PC-3 (cell line): ENCODE results near the gene KRT23. TPM values are rescaled to one million over a fixed set of nuclear protein-coding genes. Genes with fewer than 3 reads are reported as not detected.

Experiments
- ATAC-seq: fragments of 200-7000 bp; cut with Tn5 transposase; 2 replicates; pipeline ENCODE4 v1.9.1; 2020; ENCODE audit warnings: mild to moderate bottlenecking, moderate library complexity
- BruUV-seq: library from RNA; stranded (reverse); fragments of 400-500 nt; replicated peaks from 2 replicates; lab custom pipeline; 2021; lab: Mats Ljungman, UMichigan
- CTCF ChIA-PET: fragments of 300-600 bp; sonication (Branson Sonifier 250); formaldehyde crosslinking; loops from one replicate; lab custom pipeline; 2022; ENCODE audit warnings: antibody characterized with exemption; lab: Charles Lee
- POLR2A ChIA-PET: fragments of 300-600 bp; sonication (Branson Sonifier 250); formaldehyde crosslinking; loops from one replicate; lab custom pipeline; 2022; ENCODE audit warnings: antibody characterized with exemption; ENCODE audit not compliant: unreplicated experiment; lab: Charles Lee
- DNase-seq: peaks from one replicate; pipeline ENCODE4 v3.0.0-alpha.2; 2015
- H2AFZ ChIP-seq: fragments of 300-600 bp; sonication (generic); 2 replicates; pipeline ENCODE4 v1.6.0; 2016; ENCODE audit warnings: antibody characterized with exemption, low read length
- H3F3A ChIP-seq: fragments of 300-600 bp; sonication (generic); one replicate; pipeline ENCODE4 v1.6.0; 2017; ENCODE audit warnings: antibody characterized with exemption, low read length, control low read depth, mild to moderate bottlenecking; ENCODE audit not compliant: unreplicated experiment
- H3K27ac ChIP-seq: fragments of 300-600 bp; sonication (generic); 2 replicates; pipeline ENCODE4 v1.5.1; 2016; ENCODE audit warnings: mild to moderate bottlenecking, low read length
- H3K27me3 ChIP-seq: fragments of 300-600 bp; sonication (generic); 2 replicates; pipeline ENCODE4 v1.6.1; 2016; ENCODE audit warnings: low read length, mixed read lengths
- H3K36me3 ChIP-seq: fragments of 300-600 bp; sonication (generic); 2 replicates; pipeline ENCODE4 v1.6.1; 2016; ENCODE audit warnings: low read depth, mixed run types, low read length, mixed read lengths
- H3K4me1 ChIP-seq: fragments of 300-600 bp; sonication (generic); 2 replicates; pipeline ENCODE4 v1.5.1; 2016; ENCODE audit warnings: low read length; ENCODE audit not compliant: insufficient read depth
- H3K4me2 ChIP-seq: fragments of 300-600 bp; sonication (generic); 2 replicates; pipeline ENCODE4 v1.6.0; 2016; ENCODE audit warnings: low read length
- H3K4me3 ChIP-seq: fragments of 300-600 bp; sonication (generic); 2 replicates; pipeline ENCODE4 v1.5.1; 2016; ENCODE audit warnings: mild to moderate bottlenecking, low read length, mixed read lengths
- H3K79me2 ChIP-seq: fragments of 300-600 bp; sonication (generic); 2 replicates; pipeline ENCODE4 v1.6.1; 2017; ENCODE audit warnings: low read length, mixed read lengths
- H3K9ac ChIP-seq: fragments of 300-600 bp; sonication (generic); 2 replicates; pipeline ENCODE4 v1.6.0; 2016; ENCODE audit warnings: mild to moderate bottlenecking, low read length
- H3K9me2 ChIP-seq: fragments of 300-600 bp; sonication (generic); replicated peaks from 2 replicates; pipeline ENCODE4 v1.6.1; 2016; ENCODE audit warnings: mixed run types, low read length, mixed read lengths
- H3K9me3 ChIP-seq: fragments of 300-600 bp; sonication (generic); 2 replicates; pipeline ENCODE4 v1.6.1; 2016; ENCODE audit warnings: low read length, mixed read lengths
- H4K20me1 ChIP-seq: fragments of 300-600 bp; sonication (generic); 2 replicates; pipeline ENCODE4 v1.6.1; 2016; ENCODE audit warnings: low read length, mixed read lengths
- EZH2 ChIP-seq: fragments of 300-600 bp; sonication (generic); IDR thresholded peaks from one replicate; pipeline ENCODE4 v1.6.1; 2017; ENCODE audit warnings: antibody characterized with exemption, mild to moderate bottlenecking, low read length; ENCODE audit not compliant: unreplicated experiment
- EZH2phosphoT487 ChIP-seq: fragments of 300-600 bp; sonication (generic); IDR thresholded peaks from 2 replicates; pipeline ENCODE4 v1.6.1; 2018; ENCODE audit warnings: mild to moderate bottlenecking, antibody characterized with exemption, low read length, borderline replicate concordance
- intact Hi-C: fragments of 100-400 bp; cut with micrococcal nuclease; formaldehyde crosslinking; loops from 2 replicates; pipeline ENCODE4 v1.9.0; 2023
- total RNA-seq: library from RNA; depleted of rRNA; stranded (reverse); fragments of >200 nt; gene quantifications from 2 replicates; pipeline ENCODE4 v1.2.3, GENCODE V29; 2014
- TF ChIP-seq, protein P1 (sequence below): fragments of 300-600 bp; sonication (generic); conservative IDR thresholded peaks from 2 replicates; pipeline ENCODE4 v1.5.1; 2017; ENCODE audit warnings: antibody characterized with exemption, low read depth, mild to moderate bottlenecking, low read length

The KRT23 gene
- total RNA-seq, 1 experiment from 2014 or later, result not detected

DNA sequence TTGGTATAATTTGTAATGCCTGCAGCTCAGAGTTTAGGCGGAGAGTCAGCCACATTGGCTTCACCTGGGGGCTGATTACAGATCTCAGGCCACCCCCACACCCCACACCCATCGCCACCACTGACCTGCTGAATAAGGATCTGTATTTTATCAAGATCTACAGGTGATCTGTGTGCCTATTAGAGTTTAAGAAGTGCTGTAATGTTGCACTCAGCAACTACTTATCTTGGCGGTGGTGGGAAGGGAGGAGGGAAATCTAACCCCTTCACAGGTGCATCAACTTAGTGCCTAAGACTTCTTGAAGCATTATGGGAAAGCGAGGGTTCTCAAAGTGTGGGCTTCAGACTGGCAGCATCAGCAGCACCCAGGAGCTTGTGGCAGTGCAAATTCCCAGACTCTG, 34.9 kb downstream of the KRT23 start:
- ChIA-PET POLR2A (interaction anchor here (0.6 to 1.1 kb wide), 7 partner anchors 13 to 1064 kb away, joined by 3 to 20 read pairs (median 3); partner anchors contain the start of gene KRTAP4-5), CTCF (interaction anchor here (0.8 kb wide), 1 partner anchor 45 kb away, joined by 6 read pairs; no protein-coding TSS in a partner anchor)
- H3K4me3 ChIP-seq, result peak overlapping the region; percentile 62
- peak overlapping the region; percentile 89 for H3K4me2 ChIP-seq
- BruUV-seq, result TSS peak; percentile 96
- peaks cover 39% of the 10 kb centered on the region for H3K4me1 ChIP-seq
- H3K79me2 ChIP-seq, result no peaks in the 10 kb centered on the region
- intact Hi-C loops, result loop anchor here (1.0 to 2.0 kb wide), 3 partner anchors 84 to 752 kb away; partner anchors contain the start of gene KRT15
- no peaks in the 10 kb centered on the region for H4K20me1 ChIP-seq
- H3K36me3 ChIP-seq, result no peaks in the 10 kb centered on the region
- H3K27me3 ChIP-seq, result no peaks in the 10 kb centered on the region
- no peaks in the 10 kb centered on the region for H3K9me3 ChIP-seq
- TF ChIP-seq, protein P1, sequence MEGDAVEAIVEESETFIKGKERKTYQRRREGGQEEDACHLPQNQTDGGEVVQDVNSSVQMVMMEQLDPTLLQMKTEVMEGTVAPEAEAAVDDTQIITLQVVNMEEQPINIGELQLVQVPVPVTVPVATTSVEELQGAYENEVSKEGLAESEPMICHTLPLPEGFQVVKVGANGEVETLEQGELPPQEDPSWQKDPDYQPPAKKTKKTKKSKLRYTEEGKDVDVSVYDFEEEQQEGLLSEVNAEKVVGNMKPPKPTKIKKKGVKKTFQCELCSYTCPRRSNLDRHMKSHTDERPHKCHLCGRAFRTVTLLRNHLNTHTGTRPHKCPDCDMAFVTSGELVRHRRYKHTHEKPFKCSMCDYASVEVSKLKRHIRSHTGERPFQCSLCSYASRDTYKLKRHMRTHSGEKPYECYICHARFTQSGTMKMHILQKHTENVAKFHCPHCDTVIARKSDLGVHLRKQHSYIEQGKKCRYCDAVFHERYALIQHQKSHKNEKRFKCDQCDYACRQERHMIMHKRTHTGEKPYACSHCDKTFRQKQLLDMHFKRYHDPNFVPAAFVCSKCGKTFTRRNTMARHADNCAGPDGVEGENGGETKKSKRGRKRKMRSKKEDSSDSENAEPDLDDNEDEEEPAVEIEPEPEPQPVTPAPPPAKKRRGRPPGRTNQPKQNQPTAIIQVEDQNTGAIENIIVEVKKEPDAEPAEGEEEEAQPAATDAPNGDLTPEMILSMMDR, result no peak
- TF ChIP-seq EZH2 (no peak), EZH2phosphoT487 (no peak)
- H3K27ac ChIP-seq, result peak overlapping the region; percentile 100
- ATAC-seq, result peak; percentile 18
- peak overlapping the region; percentile 99 for H3K9ac ChIP-seq
- peaks cover 11% of the 10 kb centered on the region for H3F3A ChIP-seq
- peak; percentile 41 for DNase-seq
- no peak overlapping the region for H2AFZ ChIP-seq
- H3K9me2 ChIP-seq, result no peaks in the 10 kb centered on the region

DNA sequence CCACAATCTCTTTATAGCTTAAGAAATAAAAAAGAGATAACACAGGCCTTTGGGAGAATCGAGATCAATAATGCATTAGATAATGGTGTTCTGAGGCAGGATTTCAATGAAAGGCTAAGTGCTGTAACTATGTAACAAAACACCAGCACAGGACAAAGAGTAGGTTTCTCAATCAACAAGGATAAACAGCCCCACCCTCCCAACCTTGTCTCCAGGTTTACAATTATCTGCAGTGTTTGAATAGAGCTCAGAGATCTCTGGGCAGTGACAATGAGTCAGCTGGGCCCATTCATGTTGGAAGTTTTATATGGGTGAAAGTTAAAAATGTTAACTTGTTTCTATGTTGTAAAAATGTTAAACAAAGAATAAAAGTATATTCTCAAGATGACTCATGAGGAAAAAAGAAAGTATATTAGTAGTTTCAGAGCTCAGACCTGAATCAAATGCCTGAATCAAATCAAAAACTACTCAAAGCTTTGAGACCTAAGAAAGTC, 35.4 kb downstream of the KRT23 start:
- H2AFZ ChIP-seq, result no peak overlapping the region
- TF ChIP-seq EZH2phosphoT487 (no peak), EZH2 (no peak)
- peaks cover 39% of the 10 kb centered on the region for H3K4me1 ChIP-seq
- no peaks in the 10 kb centered on the region for H3K9me2 ChIP-seq
- H3K79me2 ChIP-seq, result no peaks in the 10 kb centered on the region
- intact Hi-C loops, result loop anchor here (1.0 to 2.0 kb wide), 3 partner anchors 84 to 753 kb away; partner anchors contain the start of gene KRT15
- peak overlapping the region; percentile 89 for H3K4me2 ChIP-seq
- H4K20me1 ChIP-seq, result no peaks in the 10 kb centered on the region
- ChIA-PET CTCF (interaction anchor here (0.8 kb wide), 1 partner anchor 45 kb away, joined by 6 read pairs; no protein-coding TSS in a partner anchor), POLR2A (interaction anchor here (0.6 to 1.1 kb wide), 7 partner anchors 31 to 1065 kb away, joined by 3 to 20 read pairs (median 4); partner anchors contain the start of gene KRTAP4-5)
- no peaks in the 10 kb centered on the region for H3K9me3 ChIP-seq
- no peaks in the 10 kb centered on the region for H3K27me3 ChIP-seq
- peak overlapping the region; percentile 62 for H3K4me3 ChIP-seq
- DNase-seq, result peak; percentile 95
- H3F3A ChIP-seq, result peaks cover 11% of the 10 kb centered on the region
- H3K27ac ChIP-seq, result peak overlapping the region; percentile 100
- no TSS peak for BruUV-seq
- ATAC-seq, result peak; percentile 69
- no peaks in the 10 kb centered on the region for H3K36me3 ChIP-seq
- peak overlapping the region; percentile 99 for H3K9ac ChIP-seq

DNA sequence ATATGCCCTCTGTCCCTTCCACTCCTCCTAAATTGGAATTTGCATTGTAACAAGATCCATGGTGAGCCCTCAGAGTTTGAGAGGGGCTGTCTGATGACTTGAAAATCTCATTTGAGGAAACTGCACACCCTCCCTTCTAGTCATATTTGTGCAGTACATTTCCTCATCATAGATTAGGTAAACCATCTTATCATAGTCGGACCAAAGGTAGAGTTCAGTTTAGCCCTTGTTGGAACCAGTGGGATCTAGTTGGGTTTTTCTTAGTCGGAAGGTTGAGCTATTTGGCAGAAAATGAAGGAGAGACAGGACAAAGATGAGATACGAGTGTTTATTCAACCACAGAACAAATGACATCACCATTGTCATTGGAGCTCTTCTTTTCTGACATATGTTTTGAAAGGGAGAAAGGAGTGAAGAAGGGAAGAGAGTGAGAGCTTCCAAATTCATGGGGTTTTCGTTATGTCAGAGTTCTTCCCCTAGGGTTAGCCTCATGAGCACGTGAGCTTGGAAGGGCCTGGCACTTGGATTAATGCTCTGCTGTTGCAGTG, 36.6 kb downstream of the KRT23 start:
- POLR2A ChIA-PET, result no interaction called here
- ATAC-seq, result no peak

More for the DNA sequence above, 36.6 kb downstream of the KRT23 start:
- TF ChIP-seq EZH2 (no peak), EZH2phosphoT487 (no peak)
- TF ChIP-seq, protein P1, result no peak
- H3K4me2 ChIP-seq, result peak overlapping the region; percentile 62; the same call in 1 of the 2 replicates
- intact Hi-C loops, result no loop called here
- no peaks in the 10 kb centered on the region for H3K36me3 ChIP-seq
- BruUV-seq, result no TSS peak
- H3K27ac ChIP-seq, result peak overlapping the region; percentile 100
- no peak overlapping the region for H2AFZ ChIP-seq
- no peak overlapping the region for H3K4me3 ChIP-seq
- H3F3A ChIP-seq, result peaks cover 11% of the 10 kb centered on the region
- H3K9ac ChIP-seq, result peak overlapping the region; percentile 78
- no peaks in the 10 kb centered on the region for H3K27me3 ChIP-seq
- CTCF ChIA-PET, result no interaction called here
- no peaks in the 10 kb centered on the region for H3K9me3 ChIP-seq
- peaks cover 39% of the 10 kb centered on the region for H3K4me1 ChIP-seq
- no peaks in the 10 kb centered on the region for H3K79me2 ChIP-seq
- no peaks in the 10 kb centered on the region for H4K20me1 ChIP-seq
- H3K9me2 ChIP-seq, result no peaks in the 10 kb centered on the region
- no peak for DNase-seq
